Glomerular endothelial cell (primary cell): ENCODE measurements around the gene XCL2. TPM values are rescaled to one million over a fixed set of nuclear protein-coding genes. Genes with fewer than 3 reads are reported as not detected.

ENCODE experiments used
- DNase-seq: peaks from one replicate; pipeline ENCODE4 v3.0.0-alpha.2; 2011; ENCODE audit warnings: low read depth, low spot score; ENCODE audit errors: extremely low read depth
- total RNA-seq: library from RNA; depleted of rRNA; stranded (reverse); fragments of >200 nt; gene quantifications from 2 replicates; pipeline ENCODE4 v1.2.3, GENCODE V29; 2015

The XCL2 gene
- total RNA-seq, 1 donor from 2014 or later: not detected

- no peak for DNase-seq
These were observed 25.6 kb downstream of the XCL2 start for GRCh38 chr1:168518201-168518689.

- no peak for DNase-seq
These were observed 29.3 kb downstream of the XCL2 start for GRCh38 chr1:168514455-168514854.

DNA sequence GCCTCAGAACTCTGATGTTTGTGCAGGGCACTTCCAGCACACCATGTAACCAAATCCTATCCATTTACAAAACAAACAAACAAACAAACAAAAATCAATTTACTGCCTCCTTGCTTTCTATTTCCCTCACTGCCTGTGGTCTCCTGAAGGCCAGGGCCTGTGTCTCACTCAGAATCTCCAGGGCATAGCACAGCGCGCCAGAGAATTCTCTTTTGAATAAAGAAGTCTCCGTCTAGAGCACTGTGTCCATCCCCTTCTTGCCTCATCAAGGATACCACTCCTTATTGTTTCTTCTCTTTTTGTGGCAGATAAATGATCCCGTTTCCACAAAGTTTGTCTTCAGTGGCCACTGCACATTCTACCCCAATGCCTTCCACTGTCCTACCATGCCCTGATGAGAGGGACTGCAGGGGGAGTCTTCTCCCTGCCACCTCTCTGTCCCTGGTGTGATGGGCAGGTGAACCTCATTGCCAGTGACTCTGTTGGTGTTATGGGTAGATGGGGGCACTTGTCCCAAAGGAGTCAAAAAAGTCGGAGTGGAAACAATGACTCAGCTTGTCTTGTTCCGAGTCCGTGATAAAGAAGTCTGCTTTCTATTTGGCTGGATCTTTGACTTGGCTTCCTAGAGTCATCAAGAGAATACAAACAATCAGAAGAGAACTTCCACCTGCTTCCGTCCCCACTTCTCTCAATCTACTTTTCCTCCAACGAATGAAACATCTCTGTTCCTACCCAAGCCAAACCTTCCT, 30.0 kb downstream of the XCL2 start:
- DNase-seq: no peak

GRCh38 chr1:168512864-168513595, 30.8 kb downstream of the XCL2 start:
- no peak for DNase-seq

DNA sequence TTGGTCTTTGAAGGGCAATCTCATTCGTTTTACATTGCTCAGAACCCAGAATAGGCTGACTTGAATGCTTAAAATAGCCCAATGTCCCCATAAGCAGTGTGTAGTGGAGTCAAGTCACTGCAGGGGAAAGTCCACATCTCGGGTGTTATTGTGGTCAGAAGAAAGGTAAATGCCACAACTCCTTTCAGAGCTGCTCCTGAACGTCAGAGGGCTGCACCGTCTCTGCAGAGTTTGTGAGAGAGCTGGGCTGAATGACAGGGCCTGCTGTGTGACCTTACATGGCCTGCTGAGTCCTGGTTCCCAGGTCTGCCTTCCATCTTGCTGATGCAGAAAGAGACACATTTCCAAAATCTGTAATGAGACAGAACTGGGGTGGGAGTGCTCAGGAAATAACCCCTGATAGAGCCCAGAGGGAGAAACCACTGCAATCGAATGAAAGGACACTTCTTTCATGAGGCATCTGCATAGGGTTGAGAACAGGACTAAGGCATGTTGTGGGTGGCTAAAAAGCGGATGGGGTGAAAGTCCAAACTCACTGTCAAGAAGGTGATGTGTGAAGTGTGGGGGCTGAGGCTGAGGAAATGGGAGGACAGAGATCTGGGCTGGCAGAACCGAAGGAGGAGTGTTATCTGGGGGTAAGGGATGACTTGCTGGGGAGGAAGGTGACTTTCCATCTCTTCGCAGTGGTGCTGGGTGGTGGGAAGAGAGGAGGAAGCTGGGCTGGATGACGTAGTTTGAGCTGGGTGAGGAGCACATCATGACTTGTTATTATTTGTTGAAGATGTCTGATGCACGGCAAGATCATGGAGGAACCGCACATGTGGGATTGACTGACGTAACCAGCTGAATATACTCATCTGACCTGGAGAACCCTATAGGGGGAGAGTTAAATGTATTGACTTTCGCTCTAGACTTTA, 33.7 kb downstream of the XCL2 start:
- no peak for DNase-seq

DNA sequence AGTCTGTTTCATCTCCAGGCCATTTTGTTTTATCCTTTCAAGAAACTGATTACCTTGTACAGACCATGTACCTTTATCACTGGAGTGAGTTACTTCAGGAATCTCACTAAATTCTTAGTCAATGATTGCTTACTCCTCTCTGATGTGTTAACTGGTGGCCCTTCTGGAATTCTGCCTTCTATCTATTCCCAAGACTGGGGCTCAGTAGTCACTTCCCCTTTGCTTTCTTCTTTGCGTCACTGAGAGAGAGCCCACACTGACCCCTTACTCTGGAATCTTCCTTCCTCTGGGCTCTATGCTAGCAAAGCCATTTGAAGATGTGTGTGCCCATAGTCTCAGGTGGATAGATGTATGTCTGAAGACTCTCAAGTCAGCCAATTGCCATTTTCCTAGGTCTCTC, 34.6 kb downstream of the XCL2 start:
- no peak for DNase-seq

- DNase-seq: no peak
These were observed 36.0 kb downstream of the XCL2 start for GRCh38 chr1:168507828-168508227.

- no peak for DNase-seq
These were observed 36.6 kb downstream of the XCL2 start for GRCh38 chr1:168507231-168507630.

GRCh38 chr1:168506204-168506819, 37.5 kb downstream of the XCL2 start:
- no peak for DNase-seq

GRCh38 chr1:168505006-168505405, 38.8 kb downstream of the XCL2 start:
- DNase-seq: no peak

DNA sequence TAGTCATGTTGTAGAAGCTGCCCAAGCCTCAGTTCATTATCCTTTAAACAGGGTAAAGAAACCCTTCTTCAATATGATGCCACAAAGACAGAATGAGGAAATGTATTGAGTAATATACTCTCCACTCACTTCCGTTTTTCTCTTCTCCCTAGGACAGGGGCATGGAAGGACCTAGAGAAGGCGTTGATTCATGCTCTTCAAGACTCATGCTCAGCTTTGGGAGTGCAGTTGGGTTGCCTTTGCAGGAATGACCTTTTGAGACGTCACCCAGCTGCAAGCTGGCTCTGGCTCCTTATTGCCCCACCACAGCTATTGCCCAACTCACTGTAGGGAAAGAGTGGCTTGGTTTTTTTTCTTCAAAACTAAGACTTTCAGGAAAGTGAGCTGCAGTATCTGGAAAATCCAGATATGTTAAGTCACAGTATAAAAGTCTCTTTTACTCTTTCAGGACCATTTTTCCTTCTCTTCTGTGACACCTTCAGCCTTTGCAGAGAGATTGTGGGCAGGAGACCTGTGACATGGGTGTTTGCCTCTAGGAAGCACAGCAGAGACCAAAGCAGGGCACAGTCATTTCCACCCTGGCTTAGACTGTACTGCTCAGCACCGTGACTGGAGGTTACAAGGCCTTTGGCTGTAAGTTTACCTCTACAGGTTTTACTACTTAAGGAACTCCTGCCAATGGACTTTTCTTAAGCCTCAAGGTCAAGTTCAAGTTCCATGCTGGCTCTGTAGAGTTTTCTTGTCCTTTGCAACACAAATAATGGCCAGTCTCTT, 39.5 kb downstream of the XCL2 start:
- DNase-seq: no peak

DNA sequence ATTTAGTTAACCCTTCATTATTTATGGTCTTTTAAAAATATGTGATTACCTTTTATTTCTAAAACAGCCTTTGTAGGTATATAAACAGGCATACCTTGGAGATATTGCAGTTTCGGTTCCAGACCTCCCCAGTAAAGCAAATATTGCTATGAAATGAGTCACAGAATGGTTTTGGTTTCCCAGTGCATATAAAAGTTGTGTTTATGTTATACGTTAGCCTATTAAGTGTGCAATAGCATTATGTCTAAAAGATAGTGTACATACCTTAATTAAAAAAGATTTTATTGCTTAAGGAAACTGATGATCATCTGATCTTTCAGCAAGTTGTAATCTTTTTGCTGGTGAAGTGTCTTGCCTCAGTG, 44.1 kb downstream of the XCL2 start:
- DNase-seq: no peak

DNA sequence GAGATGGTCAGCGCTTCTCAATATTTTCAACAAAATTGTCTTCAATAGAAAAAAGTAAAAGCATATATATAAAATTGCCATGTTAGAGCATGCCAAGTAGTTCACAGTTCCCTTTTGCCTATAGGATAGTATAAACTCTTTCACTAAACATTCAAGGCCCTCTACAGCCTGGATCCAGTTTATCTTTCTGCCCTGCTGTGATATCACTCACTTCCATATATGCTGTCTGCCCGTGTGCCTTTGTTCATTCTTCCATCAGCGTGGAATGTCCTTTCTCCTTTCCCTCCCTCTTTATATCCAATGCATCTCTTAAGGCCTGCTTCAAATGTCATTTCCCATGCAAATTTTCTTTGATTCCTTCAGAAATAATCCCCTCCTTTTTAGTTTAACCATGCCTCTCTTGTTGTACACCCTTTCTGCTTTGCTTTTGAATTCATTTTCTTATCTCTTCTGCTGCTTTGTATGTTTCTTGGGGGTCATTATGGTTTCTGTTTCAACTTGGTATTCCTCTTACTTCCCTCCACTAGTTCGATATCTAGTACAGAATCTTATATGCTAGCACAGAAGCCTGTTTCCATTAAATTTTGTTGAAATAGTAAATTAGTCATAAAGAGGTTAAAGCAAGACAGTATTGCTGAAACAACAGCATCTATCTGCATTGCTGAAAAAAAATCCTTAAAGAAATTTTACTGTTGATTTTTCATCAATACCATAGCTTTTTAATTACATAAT, 44.7 kb downstream of the XCL2 start:
- DNase-seq: no peak

GRCh38 chr1:168498159-168498631, 45.6 kb downstream of the XCL2 start:
- DNase-seq: no peak

GRCh38 chr1:168497376-168497950, 46.3 kb downstream of the XCL2 start:
- no peak for DNase-seq

DNA sequence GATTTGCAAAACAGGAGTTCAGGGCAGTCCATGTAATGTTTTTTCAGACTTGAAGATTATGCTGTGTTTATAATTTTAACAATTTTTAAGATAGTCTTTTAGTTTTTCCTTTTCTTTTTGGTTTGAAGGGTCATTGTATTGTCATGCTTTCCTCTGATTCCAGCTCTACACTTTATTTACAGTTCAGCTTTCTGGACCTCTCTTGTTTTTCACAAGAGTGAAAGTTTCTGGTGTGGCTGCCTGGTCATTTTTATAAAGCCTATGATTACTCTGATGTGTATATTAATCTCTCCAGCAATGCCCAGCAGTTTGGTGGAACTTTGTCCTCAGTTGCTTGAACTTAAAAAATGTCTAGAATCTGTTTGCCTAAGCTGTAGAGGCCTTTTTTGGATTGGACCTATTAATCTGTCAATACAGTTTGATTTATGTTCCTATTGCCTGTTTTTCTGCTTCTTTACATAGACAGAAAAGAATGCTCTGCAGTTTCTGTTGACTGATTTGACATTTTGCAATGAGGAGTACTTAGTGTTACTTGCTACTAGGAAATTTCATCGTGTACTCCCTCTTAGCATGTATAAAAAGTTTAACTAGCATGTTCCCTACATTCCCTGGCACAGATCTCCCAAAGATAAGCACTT, 52.2 kb downstream of the XCL2 start:
- DNase-seq: no peak
